ENCODE data around the gene CAMSAP1. TPM values are rescaled to one million over a fixed set of nuclear protein-coding genes. Genes with fewer than 3 reads are reported as not detected.

Gene CAMSAP1
- total RNA-seq, 1 experiment from 2014 or later: 16.7 TPM

GRCh38 chr9:135925496-135926133 is 18.3 kb upstream of the CAMSAP1 start:
- no peak for DNase-seq
- no peak overlapping the region for H3K4me2 ChIP-seq
- TF ChIP-seq CTCF (conservative IDR thresholded peaks at IDR 0.05) (no peak), EZH2 (IDR thresholded peaks at IDR 0.05; ENCODE audit: low read depth) (no peak)
- H3F3A ChIP-seq (ENCODE audit: insufficient read depth, low read depth): no peaks in the 10 kb centered on the region
- no peaks in the 10 kb centered on the region for H3K27me3 ChIP-seq (ENCODE audit: insufficient read depth, low read depth)
- no peaks in the 10 kb centered on the region for H4K20me1 ChIP-seq (ENCODE audit: insufficient read depth)
- BruUV-seq (replicated peaks): no TSS peak
- no peak overlapping the region for H3K27ac ChIP-seq
- ChIA-PET POLR2A (ENCODE audit: unreplicated experiment) (no interaction called here), CTCF (no interaction called here)
- H3K4me3 ChIP-seq: no peak overlapping the region
- H3K9me3 ChIP-seq (ENCODE audit: insufficient read depth, low read depth): no peaks in the 10 kb centered on the region
- no peaks in the 10 kb centered on the region for H3K4me1 ChIP-seq (replicated peaks; ENCODE audit: insufficient read depth)
- H3K36me3 ChIP-seq (ENCODE audit: low read depth): no peaks in the 10 kb centered on the region
- intact Hi-C loops (cut with micrococcal nuclease; ENCODE audit: unreplicated experiment): no loop called here
- no peaks in the 10 kb centered on the region for H3K79me2 ChIP-seq (ENCODE audit: low read depth)
- H2AFZ ChIP-seq: no peak overlapping the region
- H3K9me2 ChIP-seq (ENCODE audit: insufficient read depth): no peaks in the 10 kb centered on the region

DNA sequence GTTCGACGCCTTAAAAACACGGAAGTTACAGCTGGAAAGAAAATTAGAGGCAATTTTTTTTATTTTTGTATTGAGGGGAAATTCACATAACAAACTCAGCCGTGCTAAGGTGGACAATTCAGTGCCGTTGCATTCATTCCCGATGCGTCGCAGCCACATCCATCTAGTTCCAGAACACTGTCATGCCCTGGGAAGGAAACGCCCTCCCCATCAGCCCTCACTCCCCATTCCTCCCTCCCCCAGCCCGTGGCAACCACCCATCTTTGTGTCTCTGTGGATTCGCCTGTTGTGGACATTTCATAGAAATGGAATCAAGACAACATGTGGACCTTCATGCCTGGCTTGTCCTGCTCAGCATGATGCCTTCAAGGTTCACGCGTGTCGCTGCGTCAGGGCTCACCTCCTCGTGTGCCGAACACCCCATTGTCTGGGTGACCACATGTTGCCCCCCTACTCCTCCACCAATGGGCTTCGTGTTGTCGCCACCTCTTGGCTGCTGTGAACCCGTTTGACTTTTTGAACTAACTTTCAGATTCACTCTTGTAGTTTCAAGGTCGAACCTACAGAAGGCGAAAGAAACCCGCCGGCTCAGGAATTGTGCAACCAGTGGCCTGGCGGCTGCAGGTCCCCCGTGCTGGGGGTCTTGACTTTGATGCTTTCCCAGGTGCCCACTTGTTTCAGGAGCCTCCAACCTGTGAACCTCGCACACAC is 17.4 kb upstream of the CAMSAP1 start:
- ChIA-PET POLR2A (ENCODE audit: unreplicated experiment) (no interaction called here), CTCF (no interaction called here)
- H3K36me3 ChIP-seq (ENCODE audit: low read depth): no peaks in the 10 kb centered on the region
- H3K79me2 ChIP-seq (ENCODE audit: low read depth): no peaks in the 10 kb centered on the region
- BruUV-seq (replicated peaks): no TSS peak
- H4K20me1 ChIP-seq (ENCODE audit: insufficient read depth): no peaks in the 10 kb centered on the region
- no peaks in the 10 kb centered on the region for H3K9me3 ChIP-seq (ENCODE audit: insufficient read depth, low read depth)
- no peaks in the 10 kb centered on the region for H3K9me2 ChIP-seq (ENCODE audit: insufficient read depth)
- intact Hi-C loops (cut with micrococcal nuclease; ENCODE audit: unreplicated experiment): no loop called here
- no peak overlapping the region for H3K4me2 ChIP-seq
- no peaks in the 10 kb centered on the region for H3K27me3 ChIP-seq (ENCODE audit: insufficient read depth, low read depth)
- no peak for DNase-seq
- H3K4me1 ChIP-seq (replicated peaks; ENCODE audit: insufficient read depth): no peaks in the 10 kb centered on the region
- H3K4me3 ChIP-seq: no peak overlapping the region
- H2AFZ ChIP-seq: no peak overlapping the region
- no peak overlapping the region for H3K27ac ChIP-seq
- TF ChIP-seq CTCF (conservative IDR thresholded peaks at IDR 0.05) (no peak), EZH2 (IDR thresholded peaks at IDR 0.05; ENCODE audit: low read depth) (no peak)
- no peaks in the 10 kb centered on the region for H3F3A ChIP-seq (ENCODE audit: insufficient read depth, low read depth)

DNA sequence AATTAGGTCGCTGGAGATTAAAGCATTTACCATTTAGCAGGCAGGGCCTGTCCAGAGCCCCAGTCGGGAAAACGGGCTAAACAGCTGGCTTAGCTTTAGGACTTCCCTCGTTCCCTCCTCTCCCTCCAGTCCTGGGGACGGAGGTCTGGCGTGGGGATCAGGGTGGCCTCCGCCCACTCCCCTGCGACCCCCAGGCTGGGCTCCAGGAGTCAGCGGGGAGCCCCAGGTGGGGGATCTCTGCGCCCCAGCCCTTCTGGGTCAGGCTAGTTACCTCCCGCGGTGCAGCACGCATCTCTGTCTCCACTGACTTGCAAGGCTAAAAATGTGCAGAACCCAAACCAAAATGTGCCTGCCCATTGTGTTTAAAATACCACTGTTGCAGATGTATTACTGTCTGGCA is 16.2 kb upstream of the CAMSAP1 start:
- H3K27me3 ChIP-seq (ENCODE audit: insufficient read depth, low read depth): no peaks in the 10 kb centered on the region
- POLR2A ChIA-PET (ENCODE audit: unreplicated experiment): interaction anchor here (0.6 kb wide), 1 partner anchor 141 kb away, joined by 3 read pairs; no protein-coding TSS in a partner anchor
- H3K27ac ChIP-seq: no peak overlapping the region
- no peaks in the 10 kb centered on the region for H4K20me1 ChIP-seq (ENCODE audit: insufficient read depth)
- no peaks in the 10 kb centered on the region for H3K9me3 ChIP-seq (ENCODE audit: insufficient read depth, low read depth)
- TF ChIP-seq CTCF (conservative IDR thresholded peaks at IDR 0.05) (no peak), EZH2 (IDR thresholded peaks at IDR 0.05; ENCODE audit: low read depth) (no peak)
- H3K9me2 ChIP-seq (ENCODE audit: insufficient read depth): no peaks in the 10 kb centered on the region
- CTCF ChIA-PET: no interaction called here
- no peaks in the 10 kb centered on the region for H3K4me1 ChIP-seq (replicated peaks; ENCODE audit: insufficient read depth)
- DNase-seq: no peak
- H2AFZ ChIP-seq: no peak overlapping the region
- BruUV-seq (replicated peaks): no TSS peak
- no peaks in the 10 kb centered on the region for H3K79me2 ChIP-seq (ENCODE audit: low read depth)
- intact Hi-C loops (cut with micrococcal nuclease; ENCODE audit: unreplicated experiment): no loop called here
- no peak overlapping the region for H3K4me3 ChIP-seq
- H3K36me3 ChIP-seq (ENCODE audit: low read depth): no peaks in the 10 kb centered on the region
- no peaks in the 10 kb centered on the region for H3F3A ChIP-seq (ENCODE audit: insufficient read depth, low read depth)
- H3K4me2 ChIP-seq: no peak overlapping the region

Data from PC-9 (cell line).